ENCODE measurements around the gene CIAO3.
A peak's percentile ranks its signal among the peaks of the same experiment; 100 is the strongest.

Gene CIAO3

GRCh38 chr16:788399-789126, 47.8 kb upstream of the CIAO3 start, which contains the start of gene CHTF18:
Gene CHTF18, plus strand, starts transcription at chr16:788620. Its CDS starts 65 bp downstream, at chr16:788685.
- Histone ChIP-seq H3K4me2 (ENCODE audit: insufficient read depth, low read length, poor library complexity, severe bottlenecking) (peak within 1 kb of the TSS; percentile 89), H4K91ac (ENCODE audit: low read depth, low read length, poor library complexity) (no peak within 1 kb of the TSS), H3K36me3 (replicated peaks in 1 of 2; ENCODE audit: control insufficient read depth in 2 of 2, insufficient read depth in 2 of 2, low read length in 2 of 2) (peaks cover 43 to 60% of the 10 kb centered on the region in 2 donors), H2AK5ac (ENCODE audit: low read depth, low read length) (peak within 1 kb of the TSS; percentile 94), H2BK12ac (ENCODE audit: low read length) (peak within 1 kb of the TSS; percentile 10), H3K18ac (ENCODE audit: low read length) (peak within 1 kb of the TSS; percentile 97), H3K27me3 (ENCODE audit: control insufficient read depth in 3 of 3, insufficient read depth in 3 of 3, low read depth in 1 of 3, low read length in 3 of 3) (no peaks in the 10 kb centered on the region), H3K79me1 (ENCODE audit: low read depth, low read length) (peaks cover 56% of the 10 kb centered on the region), H3K4me3 (ENCODE audit: low read length in 2 of 2) (peak within 1 kb of the TSS; percentile 75 to 99), H2BK120ac (ENCODE audit: low read depth, low read length) (no peak within 1 kb of the TSS), H4K8ac (ENCODE audit: low read depth, low read length) (peak within 1 kb of the TSS; percentile 72), H3K9me3 (replicated peaks in 1 of 2; ENCODE audit: control insufficient read depth in 2 of 2, insufficient read depth in 1 of 2, low read depth in 1 of 2, low read length in 2 of 2) (no peaks in the 10 kb centered on the region), H2AFZ (ENCODE audit: low read length) (peak within 1 kb of the TSS; percentile 80), H3K4me1 (ENCODE audit: control insufficient read depth in 2 of 2, insufficient read depth in 1 of 2, low read depth in 1 of 2, low read length in 2 of 2) (peaks cover 8 to 9% of the 10 kb centered on the region in 2 donors), H3K14ac (ENCODE audit: low read length) (peak within 1 kb of the TSS; percentile 39), H3K27ac (replicated peaks; ENCODE audit: low read length) (no peak within 1 kb of the TSS), H3K9ac (ENCODE audit: low read depth, low read length, poor library complexity) (peak within 1 kb of the TSS; percentile 97), H3K4ac (ENCODE audit: low read length) (no peak within 1 kb of the TSS), H2BK15ac (ENCODE audit: low read length) (no peak within 1 kb of the TSS), H2BK5ac (ENCODE audit: low read length) (no peak within 1 kb of the TSS), H3K23ac (ENCODE audit: low read depth, low read length, poor library complexity) (peak within 1 kb of the TSS; percentile 89)
- no CpG with 5 or more reads among the region's 97 CpGs for WGBS, 2 donors (ENCODE audit: extremely low coverage in 2 of 2, insufficient read length in 2 of 2, insufficient replicate concordance in 1 of 2)
- DNase-seq (ENCODE audit: low spot score): peak; percentile 91

- Histone ChIP-seq H4K8ac (ENCODE audit: low read depth, low read length) (peak within 1 kb of the TSS; percentile 72), H2AFZ (ENCODE audit: low read length) (peak within 1 kb of the TSS; percentile 80), H2BK15ac (ENCODE audit: low read length) (no peak within 1 kb of the TSS), H3K79me1 (ENCODE audit: low read depth, low read length) (peaks cover 56% of the 10 kb centered on the region), H3K9me3 (replicated peaks in 1 of 2; ENCODE audit: control insufficient read depth in 2 of 2, insufficient read depth in 1 of 2, low read depth in 1 of 2, low read length in 2 of 2) (no peaks in the 10 kb centered on the region), H2AK5ac (ENCODE audit: low read depth, low read length) (peak within 1 kb of the TSS; percentile 94), H4K91ac (ENCODE audit: low read depth, low read length, poor library complexity) (no peak within 1 kb of the TSS), H3K27me3 (ENCODE audit: control insufficient read depth in 3 of 3, insufficient read depth in 3 of 3, low read depth in 1 of 3, low read length in 3 of 3) (no peaks in the 10 kb centered on the region), H3K23ac (ENCODE audit: low read depth, low read length, poor library complexity) (peak within 1 kb of the TSS; percentile 89), H3K36me3 (replicated peaks in 1 of 2; ENCODE audit: control insufficient read depth in 2 of 2, insufficient read depth in 2 of 2, low read length in 2 of 2) (peaks cover 38 to 54% of the 10 kb centered on the region in 2 donors), H3K18ac (ENCODE audit: low read length) (peak within 1 kb of the TSS; percentile 97), H2BK120ac (ENCODE audit: low read depth, low read length) (no peak within 1 kb of the TSS), H3K4me3 (ENCODE audit: low read length in 2 of 2) (peak within 1 kb of the TSS; percentile 75 to 99), H3K4me1 (ENCODE audit: control insufficient read depth in 2 of 2, insufficient read depth in 1 of 2, low read depth in 1 of 2, low read length in 2 of 2) (peaks cover 8 to 9% of the 10 kb centered on the region in 2 donors), H2BK12ac (ENCODE audit: low read length) (peak within 1 kb of the TSS; percentile 10), H2BK5ac (ENCODE audit: low read length) (no peak within 1 kb of the TSS), H3K14ac (ENCODE audit: low read length) (peak within 1 kb of the TSS; percentile 39), H3K9ac (ENCODE audit: low read depth, low read length, poor library complexity) (peak within 1 kb of the TSS; percentile 97), H3K27ac (replicated peaks; ENCODE audit: low read length) (no peak within 1 kb of the TSS), H3K4me2 (ENCODE audit: insufficient read depth, low read length, poor library complexity, severe bottlenecking) (peak within 1 kb of the TSS; percentile 89), H3K4ac (ENCODE audit: low read length) (no peak within 1 kb of the TSS)
- WGBS, 2 donors (ENCODE audit: extremely low coverage in 2 of 2, insufficient read length in 2 of 2, insufficient replicate concordance in 1 of 2): no CpG with 5 or more reads among the region's 45 CpGs
- no peak for DNase-seq (ENCODE audit: low spot score)
These were observed 47.2 kb upstream of the CIAO3 start, which contains the start of gene RPUSD1 for GRCh38 chr16:787978-788398. Gene RPUSD1, minus strand, starts transcription at chr16:788381. Its CDS starts 644 bp downstream, at chr16:787737.

GRCh38 chr16:787321-787966, 46.6 kb upstream of the CIAO3 start:
- Histone ChIP-seq H2BK15ac (ENCODE audit: low read length) (no peak overlapping the region), H3K9me3 (replicated peaks in 1 of 2; ENCODE audit: control insufficient read depth in 2 of 2, insufficient read depth in 1 of 2, low read depth in 1 of 2, low read length in 2 of 2) (no peaks in the 10 kb centered on the region), H3K79me1 (ENCODE audit: low read depth, low read length) (peaks cover 54% of the 10 kb centered on the region), H4K8ac (ENCODE audit: low read depth, low read length) (peak overlapping the region; percentile 72), H3K9ac (ENCODE audit: low read depth, low read length, poor library complexity) (peak overlapping the region; percentile 97), H3K4me2 (ENCODE audit: insufficient read depth, low read length, poor library complexity, severe bottlenecking) (peak overlapping the region; percentile 89), H3K4me1 (ENCODE audit: control insufficient read depth in 2 of 2, insufficient read depth in 1 of 2, low read depth in 1 of 2, low read length in 2 of 2) (peaks cover 8 to 9% of the 10 kb centered on the region in 2 donors), H3K14ac (ENCODE audit: low read length) (peak overlapping the region; percentile 39), H3K27me3 (ENCODE audit: control insufficient read depth in 3 of 3, insufficient read depth in 3 of 3, low read depth in 1 of 3, low read length in 3 of 3) (peaks cover 0 to 3% (median 0%) of the 10 kb centered on the region in 3 experiments), H3K18ac (ENCODE audit: low read length) (no peak overlapping the region), H4K91ac (ENCODE audit: low read depth, low read length, poor library complexity) (no peak overlapping the region), H3K36me3 (replicated peaks in 1 of 2; ENCODE audit: control insufficient read depth in 2 of 2, insufficient read depth in 2 of 2, low read length in 2 of 2) (peaks cover 34 to 49% of the 10 kb centered on the region in 2 donors), H3K23ac (ENCODE audit: low read depth, low read length, poor library complexity) (peak overlapping the region; percentile 81), H2BK5ac (ENCODE audit: low read length) (no peak overlapping the region), H3K4me3 (ENCODE audit: low read length in 2 of 2) (peak overlapping the region; percentile 75 to 98), H3K4ac (ENCODE audit: low read length) (no peak overlapping the region), H2BK12ac (ENCODE audit: low read length) (no peak overlapping the region), H2BK120ac (ENCODE audit: low read depth, low read length) (no peak overlapping the region), H3K27ac (replicated peaks; ENCODE audit: low read length) (no peak overlapping the region), H2AK5ac (ENCODE audit: low read depth, low read length) (peak overlapping the region; percentile 78), H2AFZ (ENCODE audit: low read length) (no peak overlapping the region)
- no CpG with 5 or more reads among the region's 47 CpGs for WGBS, 2 donors (ENCODE audit: extremely low coverage in 2 of 2, insufficient read length in 2 of 2, insufficient replicate concordance in 1 of 2)
- DNase-seq (ENCODE audit: low spot score): no peak
